Stimulated activated naive CD8-positive, alpha-beta T cell treated with anti-CD3 and anti-CD28 coated beads, Interleukin-15, Interleukin-2, amounts not matched to agents 100 ng/mL and 50 ng/mL, for 24 hours (primary cell): ENCODE results near the gene ELFN1.

Source experiments
- H3K27ac Mint-ChIP-seq: one replicate; pipeline ENCODE4 v1.8.0; 2021; ENCODE audit warnings: mild to moderate bottlenecking, mixed read lengths
- H3K27me3 Mint-ChIP-seq: one replicate; pipeline ENCODE4 v1.8.0; 2021; ENCODE audit warnings: mixed read lengths
- H3K36me3 Mint-ChIP-seq: one replicate; pipeline ENCODE4 v1.8.0; 2021; ENCODE audit warnings: low read depth, mixed read lengths
- H3K4me1 Mint-ChIP-seq: one replicate; pipeline ENCODE4 v1.8.0; 2021; ENCODE audit warnings: low read depth, mixed read lengths
- H3K4me3 Mint-ChIP-seq: one replicate; pipeline ENCODE4 v1.8.0; 2021; ENCODE audit warnings: mild to moderate bottlenecking, mixed read lengths
- H3K9me3 Mint-ChIP-seq: one replicate; pipeline ENCODE4 v1.8.0; 2021; ENCODE audit warnings: mixed read lengths

Gene ELFN1

DNA sequence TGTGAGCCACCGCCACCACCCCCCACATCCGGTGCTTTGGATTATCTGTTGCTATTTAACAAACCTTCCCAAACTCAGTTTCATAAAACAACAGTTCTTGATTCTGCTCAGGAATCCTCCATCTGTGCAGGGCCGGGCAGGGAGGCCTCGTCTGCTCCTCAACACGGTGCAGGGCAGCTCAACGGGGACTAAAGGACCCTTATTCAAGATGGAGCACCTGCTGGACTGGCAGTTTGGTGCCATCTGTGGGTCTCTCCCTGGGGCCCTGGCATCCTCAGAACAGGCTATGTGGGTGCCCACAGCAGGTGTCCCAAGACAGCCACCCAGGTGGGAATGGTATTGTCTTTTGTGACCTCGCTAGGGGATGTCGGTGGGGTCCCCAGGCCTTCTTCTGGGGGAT is 31.0 kb upstream of the ELFN1 start:
- no peaks in the 10 kb centered on the region for H3K36me3 Mint-ChIP-seq
- H3K4me1 Mint-ChIP-seq, result no peaks in the 10 kb centered on the region
- peaks cover 5% of the 10 kb centered on the region for H3K9me3 Mint-ChIP-seq
- H3K27ac Mint-ChIP-seq, result no peak overlapping the region
- H3K27me3 Mint-ChIP-seq, result peaks cover 14% of the 10 kb centered on the region
- H3K4me3 Mint-ChIP-seq, result no peak overlapping the region

DNA sequence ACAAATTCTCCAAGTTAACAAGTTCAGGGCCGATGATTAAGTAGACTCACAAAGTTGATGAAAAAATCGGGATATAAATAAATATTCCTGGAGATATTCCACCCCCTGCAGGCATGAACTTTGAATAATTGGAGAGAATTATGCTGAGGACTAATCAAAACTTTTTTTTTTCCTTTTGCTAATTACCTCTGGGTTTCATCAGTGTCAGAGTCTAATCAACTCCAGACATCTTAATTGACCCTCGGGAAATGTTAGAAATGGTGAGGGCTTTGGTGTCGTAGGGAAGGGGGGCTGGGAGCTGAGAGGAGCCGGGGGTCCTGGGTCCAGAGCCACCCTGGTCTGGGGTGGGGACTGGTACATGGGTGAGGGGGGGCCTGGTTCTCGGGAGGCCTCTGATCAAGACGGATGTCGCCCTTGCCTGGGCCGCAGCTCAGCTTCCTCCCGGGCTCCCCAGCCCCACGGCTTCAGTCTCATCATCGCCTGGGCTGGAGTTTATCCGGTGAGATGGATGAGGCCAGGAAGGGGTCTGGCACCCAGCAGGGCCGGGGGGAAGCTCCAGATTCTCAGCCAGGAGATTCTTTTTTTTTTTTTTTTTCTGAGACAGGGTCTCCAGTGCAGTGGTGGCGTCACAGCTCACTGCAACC is 30.4 kb upstream of the ELFN1 start:
- Mint-ChIP-seq H3K27ac (no peak overlapping the region), H3K9me3 (peaks cover 1% of the 10 kb centered on the region), H3K36me3 (no peaks in the 10 kb centered on the region), H3K27me3 (peaks cover 11% of the 10 kb centered on the region), H3K4me3 (no peak overlapping the region), H3K4me1 (no peaks in the 10 kb centered on the region)

DNA sequence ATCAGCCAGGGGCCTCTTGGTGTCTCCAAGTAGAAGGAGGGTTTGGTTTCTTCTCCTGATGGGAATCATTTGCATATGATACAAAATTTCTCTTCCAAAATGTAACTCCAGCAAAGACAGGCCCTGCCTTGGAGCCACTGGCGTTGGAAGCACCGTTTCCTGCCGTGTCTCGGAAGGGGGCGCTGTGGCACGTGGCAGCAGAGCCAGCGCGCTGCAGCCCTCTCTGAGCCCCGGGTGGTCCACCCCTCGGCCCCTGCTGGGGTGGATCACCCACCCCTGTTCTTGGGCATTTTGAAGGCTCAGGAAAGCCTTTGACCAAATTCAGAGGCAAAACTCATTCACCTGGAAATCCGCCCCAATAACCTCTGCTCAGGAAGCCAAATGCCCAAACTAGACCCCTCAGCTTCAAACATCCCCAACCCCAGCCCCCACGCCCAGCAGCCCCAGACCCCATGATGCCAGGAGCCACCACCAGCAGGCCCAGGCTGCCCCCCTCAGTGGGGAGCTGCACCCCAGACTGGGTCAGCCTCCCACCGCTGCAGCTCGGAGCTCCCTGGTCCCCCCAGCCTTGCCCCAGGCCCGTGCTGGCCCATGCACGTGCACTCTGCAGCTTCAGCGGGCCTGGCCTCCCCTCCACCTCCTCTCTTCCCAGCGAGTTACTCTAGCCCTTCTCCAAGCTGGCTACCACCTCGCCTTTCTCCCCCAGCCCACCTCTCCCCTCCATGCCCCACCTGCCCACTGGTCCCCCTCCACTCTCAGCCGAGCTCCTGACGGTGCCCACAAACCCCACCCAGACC is 29.5 kb upstream of the ELFN1 start:
- Mint-ChIP-seq H3K27ac (no peak overlapping the region), H3K9me3 (no peaks in the 10 kb centered on the region), H3K27me3 (peaks cover 11% of the 10 kb centered on the region), H3K36me3 (no peaks in the 10 kb centered on the region), H3K4me1 (no peaks in the 10 kb centered on the region), H3K4me3 (no peak overlapping the region)

DNA sequence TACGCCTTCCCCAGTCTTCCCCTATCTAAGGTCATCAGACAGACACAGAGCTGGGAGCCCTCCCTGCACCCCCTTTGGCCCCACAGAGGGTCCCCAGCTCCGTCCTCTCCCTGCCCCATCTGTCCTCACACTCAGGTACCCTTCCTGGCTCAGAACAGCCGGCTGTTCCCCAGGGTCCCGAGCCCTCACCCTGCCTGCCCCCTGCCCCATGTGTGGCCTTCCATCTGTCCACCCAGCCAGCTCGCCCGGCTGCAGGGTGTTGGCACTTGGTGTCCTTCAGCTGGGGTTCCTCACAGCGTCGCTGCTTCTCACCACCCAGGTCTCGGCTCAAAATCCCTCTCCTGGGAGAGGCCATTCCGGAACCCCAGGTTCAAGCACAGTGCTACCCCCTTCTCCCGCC is 28.9 kb upstream of the ELFN1 start:
- no peaks in the 10 kb centered on the region for H3K4me1 Mint-ChIP-seq
- peaks cover 11% of the 10 kb centered on the region for H3K27me3 Mint-ChIP-seq

DNA sequence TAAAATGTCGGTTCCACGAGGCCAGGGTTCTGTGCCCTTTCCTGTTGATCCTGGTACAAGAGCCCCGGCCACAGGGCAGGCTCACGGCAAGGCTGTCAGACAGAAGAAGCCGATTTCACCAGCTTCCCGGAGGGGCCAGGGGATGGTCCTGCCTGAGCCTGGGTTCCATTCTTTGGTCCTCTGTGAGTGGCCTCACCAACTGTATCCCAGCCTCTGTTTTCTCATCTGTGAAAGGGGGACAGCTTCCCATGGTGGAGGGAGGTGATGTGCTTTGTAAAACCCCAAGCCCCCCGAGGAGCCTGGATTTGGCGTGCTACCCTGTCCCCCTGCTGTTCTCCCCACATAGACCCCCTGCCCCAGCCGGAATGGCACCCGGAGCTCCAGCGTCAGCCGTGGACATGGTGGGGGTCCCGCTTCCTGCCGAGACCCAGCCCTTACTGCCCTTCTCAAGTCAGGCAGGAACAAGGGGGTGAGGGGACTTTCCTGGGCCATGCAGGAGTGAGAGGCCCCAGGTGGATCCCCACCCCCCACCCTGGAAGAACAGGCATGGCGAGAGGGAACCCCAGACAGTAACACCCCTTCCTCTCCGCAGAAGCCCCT is 28.3 kb upstream of the ELFN1 start:
- no peaks in the 10 kb centered on the region for H3K36me3 Mint-ChIP-seq
- H3K4me1 Mint-ChIP-seq, result no peaks in the 10 kb centered on the region
- peaks cover 11% of the 10 kb centered on the region for H3K27me3 Mint-ChIP-seq
- no peaks in the 10 kb centered on the region for H3K9me3 Mint-ChIP-seq
- H3K27ac Mint-ChIP-seq, result no peak overlapping the region
- no peak overlapping the region for H3K4me3 Mint-ChIP-seq

More for the DNA sequence above, 28.9 kb upstream of the ELFN1 start:
- no peak overlapping the region for H3K4me3 Mint-ChIP-seq
- no peaks in the 10 kb centered on the region for H3K36me3 Mint-ChIP-seq
- H3K27ac Mint-ChIP-seq, result no peak overlapping the region
- no peaks in the 10 kb centered on the region for H3K9me3 Mint-ChIP-seq

DNA sequence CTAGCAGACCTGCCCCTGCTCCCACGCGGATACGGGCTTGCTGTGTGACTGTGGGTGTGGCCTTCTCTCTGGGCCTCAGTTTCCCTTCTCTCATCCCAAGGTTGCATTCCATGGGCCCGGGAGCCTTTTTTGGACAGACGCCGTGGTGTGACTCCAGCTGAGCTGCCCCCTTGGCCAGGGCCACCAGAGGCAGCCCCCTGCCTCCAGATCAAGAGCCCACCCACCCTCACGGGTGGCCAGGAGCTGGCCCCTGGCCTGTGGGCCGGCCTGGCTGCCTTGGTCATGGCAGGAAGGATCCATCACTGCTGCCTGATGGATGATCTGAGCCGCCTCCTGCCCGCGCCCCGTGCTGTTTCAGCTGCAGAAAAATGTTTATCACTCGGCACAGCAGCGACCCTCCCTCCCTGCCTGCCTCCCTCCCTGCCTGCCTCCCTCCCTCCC is 27.8 kb upstream of the ELFN1 start:
- peaks cover 11% of the 10 kb centered on the region for H3K27me3 Mint-ChIP-seq
- H3K27ac Mint-ChIP-seq, result no peak overlapping the region
- H3K4me3 Mint-ChIP-seq, result no peak overlapping the region
- H3K9me3 Mint-ChIP-seq, result no peaks in the 10 kb centered on the region
- H3K4me1 Mint-ChIP-seq, result no peaks in the 10 kb centered on the region
- no peaks in the 10 kb centered on the region for H3K36me3 Mint-ChIP-seq

DNA sequence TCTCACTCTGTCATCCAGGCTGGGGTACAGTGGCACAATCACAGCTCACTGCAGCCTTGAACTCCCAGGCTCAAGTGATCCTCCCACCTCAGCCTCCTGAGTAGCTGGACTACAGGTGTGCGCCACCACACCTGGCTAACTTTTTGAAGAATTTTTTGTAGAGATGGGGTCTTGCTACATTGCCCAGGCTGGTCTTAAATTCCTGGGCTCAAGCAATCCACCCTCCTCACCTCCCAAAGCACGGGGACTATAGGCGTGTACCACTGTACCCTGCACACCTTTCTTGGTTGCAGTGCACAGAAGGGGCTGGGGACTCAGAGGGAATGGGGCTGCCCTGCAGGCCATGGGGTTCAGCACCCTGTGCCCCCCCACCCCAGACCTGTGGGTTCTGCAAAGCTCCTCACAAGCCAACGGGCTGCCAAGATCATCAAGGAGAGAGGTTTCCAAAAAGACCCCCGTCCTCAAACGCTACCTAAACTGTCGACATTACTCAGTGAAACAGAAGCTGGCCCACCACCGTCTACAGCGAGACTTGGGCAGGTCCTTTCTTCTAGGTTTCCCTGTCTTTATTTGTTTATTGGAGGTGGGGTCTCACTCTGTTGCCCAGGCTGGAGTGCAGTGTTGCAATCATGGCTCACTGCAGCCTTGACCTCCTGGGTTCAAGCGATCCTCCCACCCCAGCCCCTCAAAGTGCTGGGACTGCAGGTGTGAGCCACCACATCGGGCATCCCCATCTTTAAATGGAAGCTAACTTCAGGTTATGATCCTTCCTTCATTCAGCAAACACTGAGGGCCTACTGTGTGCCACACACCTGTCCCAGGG is 26.6 kb upstream of the ELFN1 start:
- Mint-ChIP-seq H3K4me3 (no peak overlapping the region), H3K36me3 (no peaks in the 10 kb centered on the region), H3K27ac (no peak overlapping the region), H3K4me1 (no peaks in the 10 kb centered on the region), H3K27me3 (peaks cover 11% of the 10 kb centered on the region), H3K9me3 (no peaks in the 10 kb centered on the region)

DNA sequence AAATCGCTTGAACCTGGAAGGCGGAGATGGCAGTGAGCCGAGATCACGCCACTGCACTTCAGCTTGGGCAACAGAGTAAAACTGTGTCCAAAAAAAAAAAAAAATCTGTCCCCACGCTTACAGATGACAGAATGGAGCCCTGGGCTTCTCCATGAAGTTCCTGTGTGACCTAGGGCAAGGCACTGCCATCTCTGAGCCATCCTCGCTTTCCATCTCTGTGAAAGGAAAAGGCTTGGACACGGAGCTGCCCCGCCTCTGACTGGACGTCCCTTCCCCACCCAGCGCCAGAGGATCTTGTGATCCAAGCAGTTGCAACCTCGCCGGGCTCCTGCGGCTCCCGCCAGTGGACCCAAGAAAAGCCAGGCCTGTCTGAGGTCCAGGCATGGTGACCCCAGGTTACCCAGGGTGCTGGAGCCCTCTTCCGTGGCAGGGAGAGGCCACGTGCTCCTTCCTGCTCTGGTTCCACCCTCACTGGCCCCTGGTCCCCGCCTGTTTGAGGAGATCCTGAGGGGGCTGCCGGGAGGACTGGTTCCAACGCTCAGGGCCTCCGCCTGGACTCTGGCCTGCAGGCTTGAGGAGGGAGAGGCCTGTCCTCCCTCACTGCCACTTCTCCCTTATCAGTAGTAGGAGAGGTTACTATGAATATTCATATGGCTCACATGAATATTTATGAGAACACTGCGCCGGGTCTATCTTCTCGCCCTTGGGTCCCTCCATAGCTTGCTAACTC is 25.6 kb upstream of the ELFN1 start:
- Mint-ChIP-seq H3K9me3 (no peaks in the 10 kb centered on the region), H3K4me1 (no peaks in the 10 kb centered on the region), H3K27me3 (peaks cover 11% of the 10 kb centered on the region), H3K36me3 (no peaks in the 10 kb centered on the region), H3K27ac (no peak overlapping the region), H3K4me3 (no peak overlapping the region)

DNA sequence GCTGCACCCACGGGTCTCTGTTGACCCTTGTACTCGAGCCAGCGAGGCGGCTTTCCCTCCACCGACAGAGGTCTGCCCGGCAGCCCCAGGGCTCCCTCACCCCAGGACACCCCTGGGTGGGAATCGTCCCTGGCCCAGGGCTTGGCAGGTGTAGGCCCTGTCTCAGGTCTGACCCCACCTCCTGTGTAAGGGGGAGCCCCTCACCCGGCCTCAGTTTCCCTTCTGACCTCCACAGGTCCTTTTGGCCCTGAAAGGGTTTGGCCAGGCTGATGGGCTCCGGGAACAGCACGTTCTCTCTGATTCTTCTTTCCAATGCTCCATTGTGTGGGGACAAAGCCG is 25.0 kb upstream of the ELFN1 start:
- Mint-ChIP-seq H3K4me3 (no peak overlapping the region), H3K4me1 (no peaks in the 10 kb centered on the region), H3K27me3 (peaks cover 15% of the 10 kb centered on the region), H3K27ac (no peak overlapping the region), H3K9me3 (no peaks in the 10 kb centered on the region), H3K36me3 (no peaks in the 10 kb centered on the region)

DNA sequence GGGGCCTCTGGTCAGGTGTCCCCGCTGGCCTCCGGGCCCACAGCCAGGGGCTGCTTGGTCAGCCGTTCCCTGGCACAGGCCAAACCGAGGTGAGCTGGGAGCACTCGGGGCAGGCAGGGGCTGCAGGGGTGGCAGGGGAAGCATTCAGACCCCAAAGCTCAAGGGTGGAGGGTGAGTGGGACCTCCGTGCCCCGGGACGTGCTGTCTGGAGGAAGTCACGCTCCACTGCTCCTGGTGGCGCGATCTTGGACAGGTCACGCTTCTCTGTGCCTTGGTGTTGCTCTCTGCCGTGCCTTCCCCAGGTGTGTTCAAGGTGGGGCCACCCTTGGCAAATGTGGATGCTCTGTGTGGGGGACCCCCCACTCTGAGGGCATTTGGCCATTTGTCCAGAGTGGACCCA is 24.6 kb upstream of the ELFN1 start:
- Mint-ChIP-seq H3K4me1 (no peaks in the 10 kb centered on the region), H3K9me3 (no peaks in the 10 kb centered on the region), H3K4me3 (no peak overlapping the region), H3K36me3 (no peaks in the 10 kb centered on the region), H3K27ac (no peak overlapping the region), H3K27me3 (peaks cover 15% of the 10 kb centered on the region)

DNA sequence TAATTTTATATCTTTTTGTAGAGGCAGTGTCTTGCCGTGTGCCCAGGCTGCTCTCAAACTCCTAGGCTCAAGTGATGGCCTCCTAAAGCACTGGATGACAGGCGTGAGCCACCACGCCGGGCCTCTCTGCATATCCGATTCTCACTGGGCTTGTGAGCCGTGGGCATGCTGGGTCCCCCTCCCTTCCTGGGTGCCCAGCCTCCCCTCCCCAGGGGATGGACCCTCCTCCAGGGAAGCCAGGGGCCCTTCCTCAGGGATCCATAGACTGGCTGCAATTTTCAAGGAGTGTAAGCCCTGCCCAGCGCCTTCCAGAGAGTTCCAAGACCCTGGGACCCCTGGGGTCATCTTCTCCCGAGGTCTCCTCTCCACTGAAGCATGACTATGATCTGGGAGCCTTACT is 23.7 kb upstream of the ELFN1 start:
- no peaks in the 10 kb centered on the region for H3K36me3 Mint-ChIP-seq
- no peak overlapping the region for H3K4me3 Mint-ChIP-seq
- no peaks in the 10 kb centered on the region for H3K9me3 Mint-ChIP-seq
- H3K27ac Mint-ChIP-seq, result no peak overlapping the region
- peaks cover 15% of the 10 kb centered on the region for H3K27me3 Mint-ChIP-seq
- H3K4me1 Mint-ChIP-seq, result no peaks in the 10 kb centered on the region

DNA sequence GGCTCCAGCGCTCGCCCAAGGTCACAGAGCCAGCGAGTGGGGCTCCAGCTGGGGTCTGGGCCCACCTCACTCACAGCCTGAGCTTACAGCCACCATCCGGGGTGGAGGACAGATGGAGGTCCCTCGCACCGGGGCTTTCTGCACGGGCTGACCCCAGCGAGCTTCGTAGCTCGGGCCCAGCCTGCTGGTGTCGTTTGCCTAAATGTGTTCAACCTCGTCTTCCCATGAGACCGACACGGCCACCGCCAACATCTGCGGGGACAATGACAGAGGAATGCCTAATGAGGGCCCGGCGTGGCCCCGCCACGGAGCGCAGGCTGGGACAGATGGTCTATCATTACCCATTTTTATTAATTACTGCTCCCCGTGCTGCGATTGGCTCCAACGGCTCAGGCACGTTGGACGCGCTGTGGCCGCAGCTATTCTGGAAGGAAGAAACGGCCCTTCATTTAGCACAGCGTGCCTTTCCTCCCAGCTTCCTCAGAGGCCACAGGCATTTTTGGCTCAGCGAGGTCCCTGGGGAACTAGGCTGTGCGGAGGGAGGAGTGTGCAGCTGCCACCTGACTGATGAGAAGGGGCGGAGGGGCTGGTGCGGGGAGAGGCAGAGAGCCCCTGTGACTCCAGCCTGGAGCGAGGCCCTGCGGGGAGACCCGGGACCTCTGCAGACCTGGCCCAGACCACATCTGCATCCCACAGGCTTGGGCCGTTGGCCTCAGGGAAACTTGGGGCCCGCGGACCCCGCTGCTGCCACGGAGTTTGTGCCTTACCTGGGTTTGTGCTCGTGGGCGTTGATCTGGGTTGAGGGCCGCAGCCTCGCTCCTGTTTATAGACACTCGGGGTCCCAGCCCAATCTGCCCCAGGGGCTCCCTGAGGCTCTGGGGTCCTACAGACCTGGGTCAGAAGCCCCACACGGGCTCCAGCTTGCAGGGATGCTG is 22.9 kb upstream of the ELFN1 start:
- no peaks in the 10 kb centered on the region for H3K9me3 Mint-ChIP-seq
- no peak overlapping the region for H3K27ac Mint-ChIP-seq
- no peak overlapping the region for H3K4me3 Mint-ChIP-seq
- no peaks in the 10 kb centered on the region for H3K4me1 Mint-ChIP-seq
- H3K36me3 Mint-ChIP-seq, result no peaks in the 10 kb centered on the region
- peaks cover 15% of the 10 kb centered on the region for H3K27me3 Mint-ChIP-seq

DNA sequence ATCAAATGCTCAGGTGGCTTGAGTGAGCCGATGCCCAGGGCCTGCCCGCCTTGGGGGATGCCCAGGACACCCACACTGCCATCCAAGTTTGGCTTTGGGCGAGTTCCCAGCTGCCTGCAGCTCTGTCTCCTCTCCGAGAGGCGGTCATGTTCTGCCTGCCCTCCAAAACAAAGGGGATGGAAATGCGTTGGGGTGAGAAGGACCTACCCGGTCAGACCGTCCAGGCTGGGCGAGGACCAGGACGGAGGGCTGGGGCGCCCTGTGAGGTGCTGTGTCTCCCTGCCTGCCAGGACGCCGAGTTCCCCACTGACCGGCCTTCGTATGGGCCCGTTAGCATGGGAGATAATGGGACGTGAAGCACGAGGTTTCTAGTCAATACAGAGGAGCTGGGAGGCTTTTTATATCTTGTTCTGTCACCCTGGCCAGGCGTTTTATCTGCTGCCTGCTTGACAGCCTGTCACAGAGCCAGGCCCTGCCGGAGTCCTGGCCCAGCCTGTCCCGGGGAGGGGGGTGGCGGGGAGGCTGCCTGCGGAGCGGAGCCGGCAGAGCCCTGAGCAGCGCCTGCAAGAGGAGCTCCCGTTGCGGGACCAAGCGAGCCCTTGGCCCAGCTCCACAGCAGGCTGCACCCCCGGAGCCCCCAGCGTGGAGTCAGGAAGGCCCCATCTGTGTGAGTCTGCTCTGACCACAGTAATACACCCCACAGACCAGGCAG is 22.0 kb upstream of the ELFN1 start:
- no peaks in the 10 kb centered on the region for H3K4me1 Mint-ChIP-seq
- peaks cover 11% of the 10 kb centered on the region for H3K27me3 Mint-ChIP-seq
- H3K9me3 Mint-ChIP-seq, result no peaks in the 10 kb centered on the region
- no peak overlapping the region for H3K27ac Mint-ChIP-seq
- H3K36me3 Mint-ChIP-seq, result no peaks in the 10 kb centered on the region
- no peak overlapping the region for H3K4me3 Mint-ChIP-seq
